Astrocyte (in vitro differentiated cells and primary cell): Measurements from ENCODE around the gene COQ10A.

Source experiments
- CTCF ChIP-seq: IDR thresholded peaks from 2 replicates; pipeline ENCODE4 v1.5.1; 2011; ENCODE audit warnings: low read depth, mild to moderate bottlenecking, inconsistent platforms, low read length, moderate library complexity; ENCODE audit not compliant: insufficient read depth
- EZH2 ChIP-seq: IDR thresholded peaks from 2 replicates; pipeline ENCODE4 v1.6.1; 2012; ENCODE audit warnings: mild to moderate bottlenecking, low read length, inconsistent platforms; ENCODE audit not compliant: insufficient read depth

- TF ChIP-seq CTCF (no peak), EZH2 (no peak)
Measured at GRCh38 chr12:56247923-56248322, 18.8 kb upstream of the COQ10A start.
